T-helper 2 cell (primary cell): ENCODE data around the gene LRRC56.
A peak's percentile ranks its signal among the peaks of the same experiment; 100 is the strongest.

ENCODE experiments used
- DNase-seq, 5 experiments: peaks; one replicate each; pipeline versions ENCODE4 v3.0.0 to v3.0.0-alpha.2; 2012 to 2022

The LRRC56 gene

GRCh38 chr11:559712-560304, 22.5 kb downstream of the LRRC56 start:
- DNase-seq, result no peak

- DNase-seq, result peak; percentile 89 to 94 (median 92)
Measured at GRCh38 chr11:560305-561147, 23.2 kb downstream of the LRRC56 start, which contains the start of the genes LMNTD2 and RASSF7. Gene LMNTD2, minus strand, starts transcription at chr11:560738. Its CDS starts 22 bp downstream, at chr11:560716. Gene RASSF7, plus strand, starts transcription at chr11:560970. Its CDS starts 799 bp downstream, at chr11:561769.

GRCh38 chr11:561148-562003, 24.0 kb downstream of the LRRC56 start:
- no peak for DNase-seq

GRCh38 chr11:562046-562645, 24.8 kb downstream of the LRRC56 start:
- no peak for DNase-seq

GRCh38 chr11:563066-563811, 25.9 kb downstream of the LRRC56 start:
- DNase-seq, result no peak

GRCh38 chr11:563812-564578, 26.7 kb downstream of the LRRC56 start:
- no peak for DNase-seq

GRCh38 chr11:565921-566509, 28.7 kb downstream of the LRRC56 start:
- no peak for DNase-seq

- no peak for DNase-seq
Measured at GRCh38 chr11:567011-567628, 29.8 kb downstream of the LRRC56 start.

- no peak for DNase-seq
Measured at GRCh38 chr11:567629-568292, 30.4 kb downstream of the LRRC56 start.

- peak; percentile 82 to 98 (median 89) for DNase-seq
Measured at GRCh38 chr11:568306-569157, 31.2 kb downstream of the LRRC56 start.

GRCh38 chr11:569158-569885, 32.0 kb downstream of the LRRC56 start:
- no peak for DNase-seq

- DNase-seq, result no peak
Measured at GRCh38 chr11:571802-572185, 34.5 kb downstream of the LRRC56 start.

GRCh38 chr11:573146-573759, 35.9 kb downstream of the LRRC56 start:
- DNase-seq, result no peak

- DNase-seq, result peak in 1 of 5 experiments; percentile 69
Measured at GRCh38 chr11:574031-574570, 36.8 kb downstream of the LRRC56 start.

GRCh38 chr11:574632-575312, 37.4 kb downstream of the LRRC56 start:
- DNase-seq, result no peak

GRCh38 chr11:575313-575995, 38.1 kb downstream of the LRRC56 start:
- DNase-seq, result no peak
